WTC11 (cell line): ENCODE measurements around the gene C1orf198. TPM values are rescaled to one million over a fixed set of nuclear protein-coding genes. Genes with fewer than 3 reads are reported as not detected.

Experiments used
- ATAC-seq: fragments of 200-7000 bp; cut with Tn5 transposase; 2 replicates; pipeline ENCODE4 v1.10.0; 2021; ENCODE audit warnings: mild to moderate bottlenecking, moderate library complexity
- CTCF ChIA-PET: fragments of 300-600 bp; sonication (Branson Sonifier 250); formaldehyde crosslinking; loops from one replicate; lab custom pipeline; 2021; ENCODE audit warnings: antibody characterized with exemption; lab: Charles Lee
- POLR2A ChIA-PET: fragments of 350-600 bp; sonication (Branson Sonifier 250); formaldehyde crosslinking; loops from one replicate; lab custom pipeline; 2021; ENCODE audit warnings: antibody characterized with exemption; lab: Charles Lee
- DNase-seq: peaks from one replicate; pipeline ENCODE4 v3.0.0; 2021; ENCODE audit warnings: low spot score
- H3K27ac Mint-ChIP-seq: 2 replicates; pipeline ENCODE4 v1.8.0; 2021; ENCODE audit warnings: mixed read lengths
- H3K27me3 Mint-ChIP-seq: 2 replicates; pipeline ENCODE4 v1.8.0; 2021; ENCODE audit warnings: low read depth, mild to moderate bottlenecking, moderate library complexity, mixed read lengths
- H3K36me3 Mint-ChIP-seq: 2 replicates; pipeline ENCODE4 v1.8.0; 2021; ENCODE audit warnings: mixed read lengths
- H3K4me1 Mint-ChIP-seq: 2 replicates; pipeline ENCODE4 v1.8.0; 2022; ENCODE audit warnings: mixed read lengths
- H3K4me3 Mint-ChIP-seq: 2 replicates; pipeline ENCODE4 v1.8.0; 2021; ENCODE audit warnings: mild to moderate bottlenecking, moderate library complexity, mixed read lengths
- H3K9me3 Mint-ChIP-seq: 2 replicates; pipeline ENCODE4 v1.8.0; 2021; ENCODE audit warnings: mixed read lengths
- NFE2L1 ChIP-seq: sonication (generic); formaldehyde crosslinking; IDR thresholded peaks from 2 replicates; pipeline ENCODE4 v1.8.1; 2023; ENCODE audit warnings: missing genetic modification reagents
- NR3C1 ChIP-seq: sonication (generic); formaldehyde crosslinking; conservative IDR thresholded peaks from 2 replicates; pipeline ENCODE4 v1.8.1; 2023; ENCODE audit warnings: low read depth, mild to moderate bottlenecking, missing genetic modification reagents
- SMAD3 ChIP-seq: sonication (generic); formaldehyde crosslinking; IDR thresholded peaks from 2 replicates; pipeline ENCODE4 v1.8.0; 2022; ENCODE audit warnings: missing genetic modification reagents, mild to moderate bottlenecking, borderline replicate concordance
- SMAD4 ChIP-seq: sonication (generic); formaldehyde crosslinking; IDR thresholded peaks from 2 replicates; pipeline ENCODE4 v1.8.0; 2022; ENCODE audit warnings: mild to moderate bottlenecking, missing genetic modification reagents
- ZNF121 ChIP-seq: sonication (generic); formaldehyde crosslinking; IDR thresholded peaks from 2 replicates; pipeline ENCODE4 v1.8.0; 2023; ENCODE audit warnings: missing genetic modification reagents
- total RNA-seq: library from RNA; stranded (reverse); gene quantifications from 3 replicates; pipeline ENCODE4 v1.2.3, GENCODE V29; 2021
- TF ChIP-seq, protein P1 (sequence below): sonication (generic); formaldehyde crosslinking; IDR thresholded peaks from 2 replicates; pipeline ENCODE4 v1.8.0; 2022; ENCODE audit warnings: mild to moderate bottlenecking, missing genetic modification reagents
- TF ChIP-seq, protein P2 (sequence below): sonication (generic); formaldehyde crosslinking; IDR thresholded peaks from 2 replicates; pipeline ENCODE4 v1.8.1; 2023; ENCODE audit warnings: mild to moderate bottlenecking, missing genetic modification reagents, moderate library complexity
- TF ChIP-seq, protein P3 (sequence below): fragments of 250-450 bp; sonication (Bioruptor Pico); IDR thresholded peaks from 2 replicates; pipeline ENCODE4 v1.9.0; 2021; ENCODE audit warnings: mild to moderate bottlenecking, borderline replicate concordance
- TF ChIP-seq, protein P4 (sequence below): fragments of 250-450 bp; sonication (Bioruptor Pico); IDR thresholded peaks from 2 replicates; pipeline ENCODE4 v1.8.0; 2021; ENCODE audit warnings: mild to moderate bottlenecking
- TF ChIP-seq, protein P5 (sequence below): sonication (generic); formaldehyde crosslinking; IDR thresholded peaks from 2 replicates; pipeline ENCODE4 v1.8.0; 2022; ENCODE audit warnings: missing genetic modification reagents
- TF ChIP-seq, protein P6 (sequence below): sonication (generic); formaldehyde crosslinking; IDR thresholded peaks from 2 replicates; pipeline ENCODE4 v1.8.1; 2023; ENCODE audit warnings: mild to moderate bottlenecking, missing genetic modification reagents, borderline replicate concordance
- TF ChIP-seq, protein P7 (sequence below): sonication (generic); formaldehyde crosslinking; IDR thresholded peaks from 2 replicates; pipeline ENCODE4 v1.8.1; 2022; ENCODE audit warnings: missing genetic modification reagents, borderline replicate concordance
- TF ChIP-seq, protein P8 (sequence below): sonication (generic); formaldehyde crosslinking; IDR thresholded peaks from 2 replicates; pipeline ENCODE4 v1.8.1; 2022; ENCODE audit warnings: mild to moderate bottlenecking, missing genetic modification reagents, moderate library complexity, borderline replicate concordance

The C1orf198 gene
- total RNA-seq, 1 experiment from 2014 or later, result 26.9 TPM

DNA sequence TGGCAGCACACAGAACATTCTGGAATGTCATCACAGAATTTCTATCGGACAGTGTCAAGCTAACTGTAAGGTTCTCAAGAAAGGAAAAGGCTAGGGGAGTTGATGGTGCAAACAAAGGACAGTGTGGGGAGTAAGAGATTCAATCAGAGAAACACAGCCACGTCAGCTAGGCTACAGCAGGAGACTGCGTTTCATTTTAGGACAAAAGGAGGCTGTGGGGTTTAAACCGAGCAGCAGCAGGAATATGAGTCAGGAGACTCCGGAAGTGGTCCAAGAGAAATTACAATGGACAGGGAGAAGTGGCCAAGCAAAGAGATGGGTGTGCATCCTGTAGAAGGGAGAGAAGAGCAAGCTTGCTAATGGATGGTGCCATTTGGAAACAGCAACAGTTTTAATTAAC is 37.4 kb upstream of the C1orf198 start:
- no peaks in the 10 kb centered on the region for H3K9me3 Mint-ChIP-seq
- no peaks in the 10 kb centered on the region for H3K36me3 Mint-ChIP-seq
- no peaks in the 10 kb centered on the region for H3K4me1 Mint-ChIP-seq
- TF ChIP-seq, protein P1, sequence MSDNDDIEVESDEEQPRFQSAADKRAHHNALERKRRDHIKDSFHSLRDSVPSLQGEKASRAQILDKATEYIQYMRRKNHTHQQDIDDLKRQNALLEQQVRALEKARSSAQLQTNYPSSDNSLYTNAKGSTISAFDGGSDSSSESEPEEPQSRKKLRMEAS (CRISPR knock-in tag), result no peak
- TF ChIP-seq, protein P2, sequence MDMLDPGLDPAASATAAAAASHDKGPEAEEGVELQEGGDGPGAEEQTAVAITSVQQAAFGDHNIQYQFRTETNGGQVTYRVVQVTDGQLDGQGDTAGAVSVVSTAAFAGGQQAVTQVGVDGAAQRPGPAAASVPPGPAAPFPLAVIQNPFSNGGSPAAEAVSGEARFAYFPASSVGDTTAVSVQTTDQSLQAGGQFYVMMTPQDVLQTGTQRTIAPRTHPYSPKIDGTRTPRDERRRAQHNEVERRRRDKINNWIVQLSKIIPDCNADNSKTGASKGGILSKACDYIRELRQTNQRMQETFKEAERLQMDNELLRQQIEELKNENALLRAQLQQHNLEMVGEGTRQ (CRISPR knock-in tag), result no peak
- TF ChIP-seq, protein P3, sequence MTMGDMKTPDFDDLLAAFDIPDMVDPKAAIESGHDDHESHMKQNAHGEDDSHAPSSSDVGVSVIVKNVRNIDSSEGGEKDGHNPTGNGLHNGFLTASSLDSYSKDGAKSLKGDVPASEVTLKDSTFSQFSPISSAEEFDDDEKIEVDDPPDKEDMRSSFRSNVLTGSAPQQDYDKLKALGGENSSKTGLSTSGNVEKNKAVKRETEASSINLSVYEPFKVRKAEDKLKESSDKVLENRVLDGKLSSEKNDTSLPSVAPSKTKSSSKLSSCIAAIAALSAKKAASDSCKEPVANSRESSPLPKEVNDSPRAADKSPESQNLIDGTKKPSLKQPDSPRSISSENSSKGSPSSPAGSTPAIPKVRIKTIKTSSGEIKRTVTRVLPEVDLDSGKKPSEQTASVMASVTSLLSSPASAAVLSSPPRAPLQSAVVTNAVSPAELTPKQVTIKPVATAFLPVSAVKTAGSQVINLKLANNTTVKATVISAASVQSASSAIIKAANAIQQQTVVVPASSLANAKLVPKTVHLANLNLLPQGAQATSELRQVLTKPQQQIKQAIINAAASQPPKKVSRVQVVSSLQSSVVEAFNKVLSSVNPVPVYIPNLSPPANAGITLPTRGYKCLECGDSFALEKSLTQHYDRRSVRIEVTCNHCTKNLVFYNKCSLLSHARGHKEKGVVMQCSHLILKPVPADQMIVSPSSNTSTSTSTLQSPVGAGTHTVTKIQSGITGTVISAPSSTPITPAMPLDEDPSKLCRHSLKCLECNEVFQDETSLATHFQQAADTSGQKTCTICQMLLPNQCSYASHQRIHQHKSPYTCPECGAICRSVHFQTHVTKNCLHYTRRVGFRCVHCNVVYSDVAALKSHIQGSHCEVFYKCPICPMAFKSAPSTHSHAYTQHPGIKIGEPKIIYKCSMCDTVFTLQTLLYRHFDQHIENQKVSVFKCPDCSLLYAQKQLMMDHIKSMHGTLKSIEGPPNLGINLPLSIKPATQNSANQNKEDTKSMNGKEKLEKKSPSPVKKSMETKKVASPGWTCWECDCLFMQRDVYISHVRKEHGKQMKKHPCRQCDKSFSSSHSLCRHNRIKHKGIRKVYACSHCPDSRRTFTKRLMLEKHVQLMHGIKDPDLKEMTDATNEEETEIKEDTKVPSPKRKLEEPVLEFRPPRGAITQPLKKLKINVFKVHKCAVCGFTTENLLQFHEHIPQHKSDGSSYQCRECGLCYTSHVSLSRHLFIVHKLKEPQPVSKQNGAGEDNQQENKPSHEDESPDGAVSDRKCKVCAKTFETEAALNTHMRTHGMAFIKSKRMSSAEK, result no peak
- TF ChIP-seq NR3C1 (CRISPR knock-in tag), result no peak
- TF ChIP-seq, protein P4, sequence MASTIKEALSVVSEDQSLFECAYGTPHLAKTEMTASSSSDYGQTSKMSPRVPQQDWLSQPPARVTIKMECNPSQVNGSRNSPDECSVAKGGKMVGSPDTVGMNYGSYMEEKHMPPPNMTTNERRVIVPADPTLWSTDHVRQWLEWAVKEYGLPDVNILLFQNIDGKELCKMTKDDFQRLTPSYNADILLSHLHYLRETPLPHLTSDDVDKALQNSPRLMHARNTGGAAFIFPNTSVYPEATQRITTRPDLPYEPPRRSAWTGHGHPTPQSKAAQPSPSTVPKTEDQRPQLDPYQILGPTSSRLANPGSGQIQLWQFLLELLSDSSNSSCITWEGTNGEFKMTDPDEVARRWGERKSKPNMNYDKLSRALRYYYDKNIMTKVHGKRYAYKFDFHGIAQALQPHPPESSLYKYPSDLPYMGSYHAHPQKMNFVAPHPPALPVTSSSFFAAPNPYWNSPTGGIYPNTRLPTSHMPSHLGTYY (CRISPR knock-in tag), result no peak
- TF ChIP-seq, all 79 proteins: peak for 0
- ChIA-PET CTCF (interaction anchor here (1.1 kb wide), 1 partner anchor 41 kb away, joined by 3 read pairs; no protein-coding TSS in a partner anchor), POLR2A (no interaction called here)
- DNase-seq, result no peak
- H3K27ac Mint-ChIP-seq, result no peak overlapping the region
- no peak overlapping the region for H3K4me3 Mint-ChIP-seq
- no peak for ATAC-seq
- H3K27me3 Mint-ChIP-seq, result no peaks in the 10 kb centered on the region

DNA sequence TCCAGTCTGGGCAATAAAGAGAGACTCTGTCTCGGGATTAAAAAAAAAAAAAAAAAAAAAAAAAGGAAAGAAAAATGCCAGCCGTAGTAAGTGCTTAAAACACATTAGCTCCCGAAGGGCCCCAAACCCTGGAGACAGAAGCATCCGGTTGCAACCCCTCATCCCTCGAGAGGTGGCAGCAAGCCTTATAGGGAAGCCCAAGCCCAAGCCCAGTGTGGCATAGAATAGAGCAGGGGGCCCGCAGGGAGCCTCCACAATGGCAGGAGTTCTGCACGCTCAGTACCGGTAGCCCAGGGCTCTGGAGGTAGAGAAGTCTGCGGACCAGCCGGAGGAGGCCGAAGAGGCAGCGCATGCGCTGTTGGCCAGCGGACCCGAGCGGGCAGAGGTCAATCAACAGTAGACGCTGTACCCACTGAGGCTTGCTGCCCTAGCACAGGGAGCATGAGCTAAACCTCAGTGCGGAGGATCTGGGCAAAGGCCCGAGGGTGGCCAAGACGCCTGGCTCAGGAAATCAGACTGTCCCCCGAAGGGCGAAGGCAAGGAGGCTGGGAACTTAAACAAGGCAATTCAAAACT is 34.1 kb upstream of the C1orf198 start:
- Mint-ChIP-seq H3K36me3 (no peaks in the 10 kb centered on the region), H3K4me1 (no peaks in the 10 kb centered on the region), H3K9me3 (peaks cover 8% of the 10 kb centered on the region), H3K27me3 (no peaks in the 10 kb centered on the region), H3K27ac (no peak overlapping the region), H3K4me3 (no peak overlapping the region)
- ChIA-PET POLR2A (no interaction called here), CTCF (interaction anchor here (0.6 to 1.7 kb wide), 5 partner anchors 105 to 1049 kb away, joined by 3 to 7 read pairs (median 4); no protein-coding TSS in a partner anchor)
- peak; percentile 71 for ATAC-seq
- DNase-seq, result peak; percentile 16
- TF ChIP-seq NR3C1 (CRISPR knock-in tag), result no peak
- TF ChIP-seq SMAD3 (CRISPR knock-in tag), result no peak
- TF ChIP-seq, protein P5, sequence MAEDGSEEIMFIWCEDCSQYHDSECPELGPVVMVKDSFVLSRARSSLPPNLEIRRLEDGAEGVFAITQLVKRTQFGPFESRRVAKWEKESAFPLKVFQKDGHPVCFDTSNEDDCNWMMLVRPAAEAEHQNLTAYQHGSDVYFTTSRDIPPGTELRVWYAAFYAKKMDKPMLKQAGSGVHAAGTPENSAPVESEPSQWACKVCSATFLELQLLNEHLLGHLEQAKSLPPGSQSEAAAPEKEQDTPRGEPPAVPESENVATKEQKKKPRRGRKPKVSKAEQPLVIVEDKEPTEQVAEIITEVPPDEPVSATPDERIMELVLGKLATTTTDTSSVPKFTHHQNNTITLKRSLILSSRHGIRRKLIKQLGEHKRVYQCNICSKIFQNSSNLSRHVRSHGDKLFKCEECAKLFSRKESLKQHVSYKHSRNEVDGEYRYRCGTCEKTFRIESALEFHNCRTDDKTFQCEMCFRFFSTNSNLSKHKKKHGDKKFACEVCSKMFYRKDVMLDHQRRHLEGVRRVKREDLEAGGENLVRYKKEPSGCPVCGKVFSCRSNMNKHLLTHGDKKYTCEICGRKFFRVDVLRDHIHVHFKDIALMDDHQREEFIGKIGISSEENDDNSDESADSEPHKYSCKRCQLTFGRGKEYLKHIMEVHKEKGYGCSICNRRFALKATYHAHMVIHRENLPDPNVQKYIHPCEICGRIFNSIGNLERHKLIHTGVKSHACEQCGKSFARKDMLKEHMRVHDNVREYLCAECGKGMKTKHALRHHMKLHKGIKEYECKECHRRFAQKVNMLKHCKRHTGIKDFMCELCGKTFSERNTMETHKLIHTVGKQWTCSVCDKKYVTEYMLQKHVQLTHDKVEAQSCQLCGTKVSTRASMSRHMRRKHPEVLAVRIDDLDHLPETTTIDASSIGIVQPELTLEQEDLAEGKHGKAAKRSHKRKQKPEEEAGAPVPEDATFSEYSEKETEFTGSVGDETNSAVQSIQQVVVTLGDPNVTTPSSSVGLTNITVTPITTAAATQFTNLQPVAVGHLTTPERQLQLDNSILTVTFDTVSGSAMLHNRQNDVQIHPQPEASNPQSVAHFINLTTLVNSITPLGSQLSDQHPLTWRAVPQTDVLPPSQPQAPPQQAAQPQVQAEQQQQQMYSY (CRISPR knock-in tag), result no peak
- TF ChIP-seq, protein P6, sequence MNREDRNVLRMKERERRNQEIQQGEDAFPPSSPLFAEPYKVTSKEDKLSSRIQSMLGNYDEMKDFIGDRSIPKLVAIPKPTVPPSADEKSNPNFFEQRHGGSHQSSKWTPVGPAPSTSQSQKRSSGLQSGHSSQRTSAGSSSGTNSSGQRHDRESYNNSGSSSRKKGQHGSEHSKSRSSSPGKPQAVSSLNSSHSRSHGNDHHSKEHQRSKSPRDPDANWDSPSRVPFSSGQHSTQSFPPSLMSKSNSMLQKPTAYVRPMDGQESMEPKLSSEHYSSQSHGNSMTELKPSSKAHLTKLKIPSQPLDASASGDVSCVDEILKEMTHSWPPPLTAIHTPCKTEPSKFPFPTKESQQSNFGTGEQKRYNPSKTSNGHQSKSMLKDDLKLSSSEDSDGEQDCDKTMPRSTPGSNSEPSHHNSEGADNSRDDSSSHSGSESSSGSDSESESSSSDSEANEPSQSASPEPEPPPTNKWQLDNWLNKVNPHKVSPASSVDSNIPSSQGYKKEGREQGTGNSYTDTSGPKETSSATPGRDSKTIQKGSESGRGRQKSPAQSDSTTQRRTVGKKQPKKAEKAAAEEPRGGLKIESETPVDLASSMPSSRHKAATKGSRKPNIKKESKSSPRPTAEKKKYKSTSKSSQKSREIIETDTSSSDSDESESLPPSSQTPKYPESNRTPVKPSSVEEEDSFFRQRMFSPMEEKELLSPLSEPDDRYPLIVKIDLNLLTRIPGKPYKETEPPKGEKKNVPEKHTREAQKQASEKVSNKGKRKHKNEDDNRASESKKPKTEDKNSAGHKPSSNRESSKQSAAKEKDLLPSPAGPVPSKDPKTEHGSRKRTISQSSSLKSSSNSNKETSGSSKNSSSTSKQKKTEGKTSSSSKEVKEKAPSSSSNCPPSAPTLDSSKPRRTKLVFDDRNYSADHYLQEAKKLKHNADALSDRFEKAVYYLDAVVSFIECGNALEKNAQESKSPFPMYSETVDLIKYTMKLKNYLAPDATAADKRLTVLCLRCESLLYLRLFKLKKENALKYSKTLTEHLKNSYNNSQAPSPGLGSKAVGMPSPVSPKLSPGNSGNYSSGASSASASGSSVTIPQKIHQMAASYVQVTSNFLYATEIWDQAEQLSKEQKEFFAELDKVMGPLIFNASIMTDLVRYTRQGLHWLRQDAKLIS, result no peak
- TF ChIP-seq, protein P7, sequence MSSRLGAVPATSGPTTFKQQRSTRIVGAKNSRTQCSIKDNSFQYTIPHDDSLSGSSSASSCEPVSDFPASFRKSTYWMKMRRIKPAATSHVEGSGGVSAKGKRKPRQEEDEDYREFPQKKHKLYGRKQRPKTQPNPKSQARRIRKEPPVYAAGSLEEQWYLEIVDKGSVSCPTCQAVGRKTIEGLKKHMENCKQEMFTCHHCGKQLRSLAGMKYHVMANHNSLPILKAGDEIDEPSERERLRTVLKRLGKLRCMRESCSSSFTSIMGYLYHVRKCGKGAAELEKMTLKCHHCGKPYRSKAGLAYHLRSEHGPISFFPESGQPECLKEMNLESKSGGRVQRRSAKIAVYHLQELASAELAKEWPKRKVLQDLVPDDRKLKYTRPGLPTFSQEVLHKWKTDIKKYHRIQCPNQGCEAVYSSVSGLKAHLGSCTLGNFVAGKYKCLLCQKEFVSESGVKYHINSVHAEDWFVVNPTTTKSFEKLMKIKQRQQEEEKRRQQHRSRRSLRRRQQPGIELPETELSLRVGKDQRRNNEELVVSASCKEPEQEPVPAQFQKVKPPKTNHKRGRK, result no peak
- TF ChIP-seq NFE2L1 (CRISPR knock-in tag), result no peak
- TF ChIP-seq, protein P8, sequence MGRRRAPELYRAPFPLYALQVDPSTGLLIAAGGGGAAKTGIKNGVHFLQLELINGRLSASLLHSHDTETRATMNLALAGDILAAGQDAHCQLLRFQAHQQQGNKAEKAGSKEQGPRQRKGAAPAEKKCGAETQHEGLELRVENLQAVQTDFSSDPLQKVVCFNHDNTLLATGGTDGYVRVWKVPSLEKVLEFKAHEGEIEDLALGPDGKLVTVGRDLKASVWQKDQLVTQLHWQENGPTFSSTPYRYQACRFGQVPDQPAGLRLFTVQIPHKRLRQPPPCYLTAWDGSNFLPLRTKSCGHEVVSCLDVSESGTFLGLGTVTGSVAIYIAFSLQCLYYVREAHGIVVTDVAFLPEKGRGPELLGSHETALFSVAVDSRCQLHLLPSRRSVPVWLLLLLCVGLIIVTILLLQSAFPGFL (CRISPR knock-in tag), result no peak
- no peak for TF ChIP-seq ZNF121 (CRISPR knock-in tag)
- no peak for TF ChIP-seq SMAD4 (CRISPR knock-in tag)
